GM06990 (cell line): Measurements from ENCODE around the gene SPATA13.
"Not testable (repeated sequence)": the region's sequence is repeated elsewhere in the genome, so short reads cannot be mapped to it uniquely, and the experiment has no call there.

Source experiments
- DNase-seq: peaks from one replicate; pipeline ENCODE4 v3.0.0-alpha.2; 2011; ENCODE audit not compliant: insufficient read length; ENCODE audit errors: extremely low read depth
- H3K27me3 ChIP-seq: replicated peaks from 2 replicates; pipeline ENCODE4 v1.6.0; 2011; ENCODE audit warnings: low read length; ENCODE audit not compliant: control insufficient read depth, insufficient read depth
- H3K36me3 ChIP-seq: 2 replicates; pipeline ENCODE4 v1.5.1; 2011; ENCODE audit warnings: low read length; ENCODE audit not compliant: control insufficient read depth, insufficient read depth
- H3K4me3 ChIP-seq: replicated peaks from 2 replicates; pipeline ENCODE4 v1.5.1; 2011; ENCODE audit warnings: low read depth, mild to moderate bottlenecking, control low read depth, low read length
- CTCF ChIP-seq: IDR thresholded peaks from 2 replicates; pipeline ENCODE4 v1.5.1; 2011; ENCODE audit warnings: low read length, control low read depth, mild to moderate bottlenecking, inconsistent platforms; ENCODE audit not compliant: insufficient read depth, poor library complexity, severe bottlenecking

SPATA13 gene

GRCh38 chr13:24339937-24340607, 179.6 kb downstream of the SPATA13 start:
- Histone ChIP-seq H3K4me3 (no peak overlapping the region), H3K27me3 (no peaks in the 10 kb centered on the region), H3K36me3 (no peaks in the 10 kb centered on the region)
- DNase-seq = no peak
- no peak for TF ChIP-seq CTCF

GRCh38 chr13:24340608-24340955, 180.1 kb downstream of the SPATA13 start:
- no peak for TF ChIP-seq CTCF
- Histone ChIP-seq H3K36me3 (no peaks in the 10 kb centered on the region), H3K27me3 (no peaks in the 10 kb centered on the region)

GRCh38 chr13:24341439-24341838, 180.9 kb downstream of the SPATA13 start:
- Histone ChIP-seq H3K4me3 (no peak overlapping the region), H3K36me3 (no peaks in the 10 kb centered on the region), H3K27me3 (no peaks in the 10 kb centered on the region)
- TF ChIP-seq CTCF = no peak
- DNase-seq = no peak

More at GRCh38 chr13:24340608-24340955, 180.1 kb downstream of the SPATA13 start:
- DNase-seq = no peak
- H3K4me3 ChIP-seq = no peak overlapping the region

GRCh38 chr13:24348385-24348784, 187.9 kb downstream of the SPATA13 start:
- DNase-seq = no peak
- Histone ChIP-seq H3K27me3 (no peaks in the 10 kb centered on the region), H3K36me3 (no peaks in the 10 kb centered on the region), H3K4me3 (no peak overlapping the region)
- TF ChIP-seq CTCF = no peak

- H3K36me3 ChIP-seq = no peaks in the 10 kb centered on the region
- no peaks in the 10 kb centered on the region for H3K27me3 ChIP-seq
- no peak overlapping the region for H3K4me3 ChIP-seq
- DNase-seq = no peak
- TF ChIP-seq CTCF = no peak
Measured at GRCh38 chr13:24348797-24349515, 188.4 kb downstream of the SPATA13 start.

GRCh38 chr13:24349778-24350664, 189.5 kb downstream of the SPATA13 start:
- H3K27me3 ChIP-seq, H3K36me3 ChIP-seq, H3K4me3 ChIP-seq, DNase-seq: not testable (repeated sequence)
